Measurements from ENCODE around the gene NOSIP. TPM values are rescaled to one million over a fixed set of nuclear protein-coding genes. Genes with fewer than 3 reads are reported as not detected.

The NOSIP gene
- total RNA-seq, 4 donors from 2014 or later: 73.4 to 86.7 (median 80.9) TPM

GRCh38 chr19:49515767-49516166 is 64.6 kb downstream of the NOSIP start:
- H3K27me3 ChIP-seq: no peaks in the 10 kb centered on the region
- peaks cover 0 to 6% (median 0%) of the 10 kb centered on the region in 3 donors for H3K36me3 ChIP-seq
- TF ChIP-seq CTCF (IDR thresholded peaks at IDR 0.05): no peak
- peak in 1 of 2 donors; percentile 11 for TF ChIP-seq POLR2A (IDR thresholded peaks at IDR 0.05)
- peak overlapping the region in 2 of 4 donors; percentile 79 to 90 for H3K4me3 ChIP-seq
- peak in 2 of 3 donors; percentile 55 to 65 for DNase-seq
- H3K9me3 ChIP-seq: no peaks in the 10 kb centered on the region
- H3K27ac ChIP-seq: peak overlapping the region in 2 of 4 donors; percentile 4 to 61
- peaks cover 0 to 42% (median 8%) of the 10 kb centered on the region in 4 donors for H3K4me1 ChIP-seq

- H3K4me3 ChIP-seq: peak overlapping the region in 3 of 4 donors; percentile 51 to 90 (median 79)
- H3K4me1 ChIP-seq: peaks cover 0 to 42% (median 8%) of the 10 kb centered on the region in 4 donors
- TF ChIP-seq CTCF (IDR thresholded peaks at IDR 0.05) (no peak), POLR2A (IDR thresholded peaks at IDR 0.05) (no peak)
- no peaks in the 10 kb centered on the region for H3K9me3 ChIP-seq
- no peaks in the 10 kb centered on the region for H3K27me3 ChIP-seq
- DNase-seq: peak in 1 of 3 donors; percentile 54
- H3K27ac ChIP-seq: peak overlapping the region; percentile 55 to 94 (median 88)
- H3K36me3 ChIP-seq: no peaks in the 10 kb centered on the region
These were observed 66.2 kb downstream of the NOSIP start for GRCh38 chr19:49514151-49514550.

- Histone ChIP-seq H3K27ac (peak overlapping the region; percentile 82 to 94 (median 88)), H3K4me3 (peak overlapping the region; percentile 51 to 90 (median 82)), H3K9me3 (no peaks in the 10 kb centered on the region), H3K36me3 (no peaks in the 10 kb centered on the region), H3K4me1 (peaks cover 0 to 41% (median 8%) of the 10 kb centered on the region in 4 donors), H3K27me3 (no peaks in the 10 kb centered on the region)
- TF ChIP-seq CTCF (IDR thresholded peaks at IDR 0.05) (no peak), POLR2A (IDR thresholded peaks at IDR 0.05) (no peak)
- peak in 1 of 3 donors; percentile 57 for DNase-seq
These were observed 66.6 kb downstream of the NOSIP start for GRCh38 chr19:49513746-49514118.

GRCh38 chr19:49512970-49513745 is 67.2 kb downstream of the NOSIP start:
- Histone ChIP-seq H3K4me1 (peaks cover 0 to 36% (median 8%) of the 10 kb centered on the region in 4 donors), H3K27ac (peak overlapping the region; percentile 82 to 94 (median 88)), H3K9me3 (no peaks in the 10 kb centered on the region), H3K4me3 (peak overlapping the region; percentile 51 to 90 (median 82)), H3K36me3 (no peaks in the 10 kb centered on the region), H3K27me3 (no peaks in the 10 kb centered on the region)
- peak; percentile 63 to 85 (median 82) for DNase-seq
- TF ChIP-seq POLR2A (IDR thresholded peaks at IDR 0.05) (peak; percentile 61 to 87), CTCF (IDR thresholded peaks at IDR 0.05) (no peak)

GRCh38 chr19:49507803-49508494 is 72.4 kb downstream of the NOSIP start:
- Histone ChIP-seq H3K27me3 (no peaks in the 10 kb centered on the region), H3K4me3 (no peak overlapping the region), H3K4me1 (peaks cover 0 to 18% (median 6%) of the 10 kb centered on the region in 4 donors), H3K9me3 (no peaks in the 10 kb centered on the region), H3K27ac (no peak overlapping the region), H3K36me3 (no peaks in the 10 kb centered on the region)
- TF ChIP-seq POLR2A (IDR thresholded peaks at IDR 0.05): no peak
- no peak for DNase-seq
